RCC 7860 (cell line): ENCODE data around the gene ZSWIM3.

Experiments used
- DNase-seq: peaks from one replicate; pipeline ENCODE4 v3.0.0-alpha.2; 2015; ENCODE audit warnings: low spot score
- FAIRE-seq: peaks from 2 replicates; lab custom pipeline; 2012; peaks lifted over from hg19 to GRCh38; lab: Jason Lieb, UNC

Gene ZSWIM3

GRCh38 chr20:45832619-45833018 is 24.8 kb upstream of the ZSWIM3 start:
- DNase-seq: no peak
- FAIRE-seq: no peak

GRCh38 chr20:45833030-45833882 is 24.2 kb upstream of the ZSWIM3 start, which contains the start of gene SNX21:
Gene SNX21 (plus strand): TSS chr20:45833799. CDS start chr20:45833920, 121 bp downstream.
- DNase-seq: peak; percentile 64
- no peak for FAIRE-seq

- DNase-seq (peak; percentile 29), FAIRE-seq (no peak)
These were observed 23.3 kb upstream of the ZSWIM3 start for GRCh38 chr20:45833883-45834796.

- DNase-seq (no peak), FAIRE-seq (no peak)
These were observed 22.6 kb upstream of the ZSWIM3 start for GRCh38 chr20:45834797-45835161.

GRCh38 chr20:45835329-45835765 is 22.1 kb upstream of the ZSWIM3 start:
- DNase-seq: no peak
- no peak for FAIRE-seq

GRCh38 chr20:45835825-45836224 is 21.6 kb upstream of the ZSWIM3 start:
- FAIRE-seq (no peak), DNase-seq (no peak)

- DNase-seq (no peak), FAIRE-seq (no peak)
These were observed 20.6 kb upstream of the ZSWIM3 start for GRCh38 chr20:45836841-45837240.

- no peak for DNase-seq
- no peak for FAIRE-seq
These were observed 16.7 kb upstream of the ZSWIM3 start for GRCh38 chr20:45840700-45841198.

GRCh38 chr20:45841407-45842129 is 15.8 kb upstream of the ZSWIM3 start:
- FAIRE-seq: no peak
- DNase-seq: no peak

- DNase-seq (no peak), FAIRE-seq (no peak)
These were observed 15.1 kb upstream of the ZSWIM3 start for GRCh38 chr20:45842169-45842812.

- FAIRE-seq (no peak), DNase-seq (no peak)
These were observed 13.9 kb upstream of the ZSWIM3 start for GRCh38 chr20:45843506-45843905.

GRCh38 chr20:45845452-45845851 is 12.0 kb upstream of the ZSWIM3 start:
- no peak for FAIRE-seq
- no peak for DNase-seq

GRCh38 chr20:45848421-45848820 is 9.0 kb upstream of the ZSWIM3 start:
- FAIRE-seq (no peak), DNase-seq (no peak)

- FAIRE-seq: no peak
- no peak for DNase-seq
These were observed 8.3 kb upstream of the ZSWIM3 start for GRCh38 chr20:45848969-45849582.

- DNase-seq: no peak
- no peak for FAIRE-seq
These were observed 7.2 kb upstream of the ZSWIM3 start for GRCh38 chr20:45850238-45850637.

GRCh38 chr20:45850926-45851325 is 6.5 kb upstream of the ZSWIM3 start:
- no peak for FAIRE-seq
- DNase-seq: no peak

GRCh38 chr20:45851501-45851900 is 5.9 kb upstream of the ZSWIM3 start:
- DNase-seq (no peak), FAIRE-seq (no peak)

GRCh38 chr20:45852326-45852725 is 5.1 kb upstream of the ZSWIM3 start:
- no peak for DNase-seq
- FAIRE-seq: no peak

- DNase-seq: no peak
- FAIRE-seq: no peak
These were observed 3.9 kb upstream of the ZSWIM3 start for GRCh38 chr20:45853484-45853883.

GRCh38 chr20:45857882-45858216 is 435 bp downstream of the ZSWIM3 start:
- DNase-seq: no peak
- FAIRE-seq: no peak
